H1 (cell line): ENCODE data around the gene GRSF1. TPM values are rescaled to one million over a fixed set of nuclear protein-coding genes. Genes with fewer than 3 reads are reported as not detected.

Experiments used
- CTCF ChIA-PET: fragments of 300-600 bp; sonication (Branson Sonifier 250); formaldehyde crosslinking; loops from one replicate; lab custom pipeline; 2021; ENCODE audit not compliant: partially characterized antibody; lab: Charles Lee
- POLR2A ChIA-PET: fragments of 300-600 bp; sonication (Branson Sonifier 250); formaldehyde crosslinking; loops from one replicate; lab custom pipeline; 2021; ENCODE audit warnings: inconsistent platforms; ENCODE audit not compliant: partially characterized antibody; lab: Charles Lee
- DNase-seq, 2 experiments: peaks; one replicate each; pipeline versions ENCODE4 v3.0.0 to v3.0.0-alpha.2; 2010 to 2022; ENCODE audit warnings: low spot score in 2 of 2, low read depth in 1 of 2, mixed read lengths in 1 of 2
- FAIRE-seq: peaks from 2 replicates; lab custom pipeline; 2011; peaks lifted over from hg19 to GRCh38; lab: Jason Lieb, UNC
- H2AFZ ChIP-seq: 2 replicates; pipeline ENCODE4 v1.8.1; 2012; ENCODE audit warnings: low read length, inconsistent platforms
- H2AK5ac ChIP-seq: 2 replicates; pipeline ENCODE4 v1.6.1; 2013; ENCODE audit warnings: low read depth, low read length
- H2BK120ac ChIP-seq: replicated peaks from 2 replicates; pipeline ENCODE3; 2013; ENCODE audit warnings: low read depth, low read length, inconsistent platforms
- H2BK12ac ChIP-seq: 2 replicates; pipeline ENCODE4 v1.6.1; 2013; ENCODE audit warnings: low read depth, low read length
- H2BK15ac ChIP-seq: 2 replicates; pipeline ENCODE4 v1.6.1; 2013; ENCODE audit warnings: low read length
- H2BK20ac ChIP-seq: 2 replicates; pipeline ENCODE4 v1.6.1; 2013; ENCODE audit warnings: low read length
- H2BK5ac ChIP-seq: 2 replicates; pipeline ENCODE4 v1.6.1; 2013; ENCODE audit warnings: low read depth, low read length
- H3K14ac ChIP-seq: 2 replicates; pipeline ENCODE4 v1.6.1; 2013; ENCODE audit warnings: inconsistent platforms; ENCODE audit not compliant: insufficient read length
- H3K18ac ChIP-seq: 2 replicates; pipeline ENCODE4 v1.6.1; 2013; ENCODE audit warnings: low read length; ENCODE audit errors: extremely low read depth
- H3K23ac ChIP-seq: 2 replicates; pipeline ENCODE4 v1.6.1; 2013; ENCODE audit warnings: inconsistent platforms; ENCODE audit not compliant: insufficient read length
- H3K23me2 ChIP-seq: 2 replicates; pipeline ENCODE4 v1.6.1; 2013; ENCODE audit warnings: low read depth, low read length
- H3K27ac ChIP-seq: 2 replicates; pipeline ENCODE4 v1.6.1; 2011; ENCODE audit warnings: low read depth, low read length, inconsistent platforms
- H3K27me3 ChIP-seq, 4 experiments: replicated peaks in 1 of 4; 1 replicate in 1 of 4; 2 replicates in 3 of 4; pipeline versions ENCODE4 v1.6.1 to v1.8.1; 2011 to 2013; ENCODE audit warnings: low read length in 3 of 4, mild to moderate bottlenecking in 3 of 4, inconsistent platforms in 2 of 4, mixed read lengths in 2 of 4, moderate library complexity in 1 of 4; ENCODE audit not compliant: control insufficient read depth in 3 of 4, insufficient read depth in 3 of 4; ENCODE audit errors: extremely low read depth in 1 of 4
- H3K36me3 ChIP-seq, 4 experiments: 2 replicates each; pipeline versions ENCODE4 v1.6.1 to v1.8.1; 2011 to 2013; ENCODE audit warnings: mild to moderate bottlenecking in 4 of 4, low read length in 3 of 4, moderate library complexity in 2 of 4, control low read depth in 1 of 4, inconsistent platforms in 1 of 4; ENCODE audit not compliant: insufficient read depth in 4 of 4, control insufficient read depth in 2 of 4
- H3K4ac ChIP-seq: replicated peaks from 2 replicates; pipeline ENCODE3; 2013; ENCODE audit warnings: low read length, low read depth, mixed read lengths, inconsistent platforms; ENCODE audit not compliant: insufficient read length
- H3K4me1 ChIP-seq, 4 experiments: replicated peaks in 1 of 4; 1 replicate in 1 of 4; 2 replicates in 3 of 4; pipeline versions ENCODE4 v1.6.1 to v1.8.1; 2011 to 2013; ENCODE audit warnings: low read length in 3 of 4, inconsistent platforms in 2 of 4, mixed read lengths in 1 of 4; ENCODE audit not compliant: insufficient read depth in 4 of 4, control insufficient read depth in 3 of 4
- H3K4me2 ChIP-seq, 2 experiments: 2 replicates each; pipeline versions ENCODE4 v1.6.1 to v1.8.1; 2011 to 2013; ENCODE audit warnings: low read depth in 2 of 2, low read length in 2 of 2, control low read depth in 1 of 2, inconsistent platforms in 1 of 2, mild to moderate bottlenecking in 1 of 2; ENCODE audit not compliant: insufficient read depth in 1 of 2
- H3K4me3 ChIP-seq, 4 experiments: fragments of 200-600, 300-600 bp in 1 of 4; sonication (generic), shearing (Covaris generic), sonication (Bioruptor Twin) in 1 of 4; 2 replicates each; pipeline versions ENCODE4 v1.5.1 to v1.8.1; 2011 to 2016; ENCODE audit warnings: low read length in 4 of 4, low read depth in 3 of 4, control low read depth in 2 of 4, inconsistent platforms in 2 of 4, mild to moderate bottlenecking in 2 of 4, mixed read lengths in 1 of 4, moderate library complexity in 1 of 4; ENCODE audit not compliant: insufficient read depth in 2 of 4; ENCODE audit errors: extremely low read depth in 1 of 4
- H3K56ac ChIP-seq: replicated peaks from 2 replicates; pipeline ENCODE3; 2013; ENCODE audit warnings: low read depth, mild to moderate bottlenecking, mixed read lengths, low read length, inconsistent platforms; ENCODE audit not compliant: insufficient read length
- H3K79me1 ChIP-seq: 2 replicates; pipeline ENCODE4 v1.6.1; 2013; ENCODE audit warnings: low read depth, low read length, control low read depth
- H3K79me2 ChIP-seq, 2 experiments: 2 replicates each; pipeline versions ENCODE4 v1.6.1 to v1.8.1; 2012 to 2013; ENCODE audit warnings: low read length in 2 of 2, mild to moderate bottlenecking in 2 of 2, inconsistent platforms in 1 of 2; ENCODE audit not compliant: insufficient read depth in 2 of 2, control insufficient read depth in 1 of 2
- H3K9ac ChIP-seq, 4 experiments: replicated peaks in 1 of 4; 1 replicate in 1 of 4; 2 replicates in 3 of 4; pipeline versions ENCODE4 v1.6.1 to v1.8.1; 2011 to 2013; ENCODE audit warnings: low read depth in 3 of 4, low read length in 3 of 4, control low read depth in 2 of 4, mild to moderate bottlenecking in 2 of 4, moderate library complexity in 2 of 4, inconsistent platforms in 1 of 4; ENCODE audit errors: extremely low read depth in 1 of 4
- H3K9me3 ChIP-seq, 2 experiments: 2 replicates each; pipeline versions ENCODE4 v1.6.1 to v1.8.1; 2012 to 2013; ENCODE audit warnings: mild to moderate bottlenecking in 2 of 2, moderate library complexity in 2 of 2, control low read depth in 1 of 2, inconsistent platforms in 1 of 2, low read depth in 1 of 2, low read length in 1 of 2, mixed read lengths in 1 of 2; ENCODE audit not compliant: insufficient read depth in 2 of 2
- H4K20me1 ChIP-seq, 2 experiments: replicated peaks in 1 of 2; 2 replicates each; pipeline versions ENCODE3 to v1.8.1; 2011 to 2013; ENCODE audit warnings: inconsistent platforms in 2 of 2, low read length in 2 of 2, mild to moderate bottlenecking in 1 of 2; ENCODE audit not compliant: insufficient read depth in 2 of 2, control insufficient read depth in 1 of 2
- H4K5ac ChIP-seq: 2 replicates; pipeline ENCODE4 v1.6.1; 2013; ENCODE audit warnings: low read length, low read depth, mixed read lengths, inconsistent platforms; ENCODE audit not compliant: insufficient read length
- H4K8ac ChIP-seq: 2 replicates; pipeline ENCODE4 v1.8.0; 2013; ENCODE audit warnings: mild to moderate bottlenecking, moderate library complexity, low read length, inconsistent platforms; ENCODE audit not compliant: insufficient read depth; ENCODE audit errors: extremely low read depth
- H4K91ac ChIP-seq: replicated peaks from 2 replicates; pipeline ENCODE3; 2013; ENCODE audit warnings: low read length, mixed read lengths, inconsistent platforms; ENCODE audit not compliant: insufficient read length
- CBX5 ChIP-seq: fragments of 300-800, 300-1000 bp; sonication (generic); IDR thresholded peaks from 2 replicates; pipeline ENCODE4 v1.7.1; 2016; ENCODE audit warnings: antibody characterized with exemption, low read length, low read depth
- CHD1 ChIP-seq: IDR thresholded peaks from 2 replicates; pipeline ENCODE4 v1.6.1; 2012; ENCODE audit warnings: low read depth, low read length, improper control_type of control experiment
- CHD2 ChIP-seq: IDR thresholded peaks from 2 replicates; pipeline ENCODE4 v1.6.1; 2012; ENCODE audit warnings: low read length, improper control_type of control experiment
- GTF2F1 ChIP-seq: IDR thresholded peaks from 2 replicates; pipeline ENCODE4 v1.6.1; 2012; ENCODE audit warnings: low read depth, low read length, improper control_type of control experiment, borderline replicate concordance
- KDM5A ChIP-seq: fragments of 200-600 bp; IDR thresholded peaks from 2 replicates; pipeline ENCODE4 v1.7.1; 2012; ENCODE audit warnings: mild to moderate bottlenecking, low read length, inconsistent platforms, mixed read lengths
- RXRA ChIP-seq: IDR thresholded peaks from 2 replicates; pipeline ENCODE4 v1.6.1; 2011; ENCODE audit warnings: low read depth, mild to moderate bottlenecking, low read length, moderate library complexity; ENCODE audit not compliant: insufficient read depth
- WGBS, 2 experiments: shearing (Covaris generic) in 1 of 2; methylation state at CpG; one replicate each; pipeline versions ENCODE4 v1.1.6 to v1.1.7; 2013 to 2015; ENCODE audit warnings: low lambda C conversion rate in 2 of 2, mixed read lengths in 2 of 2, inconsistent platforms in 1 of 2, low coverage in 1 of 2, missing lambda C conversion rate in 1 of 2; ENCODE audit not compliant: insufficient replicate concordance in 2 of 2, insufficient coverage in 1 of 2, insufficient read length in 1 of 2; ENCODE audit errors: extremely low coverage in 1 of 2, missing lambda C conversion rate in 1 of 2; 5-methylcytosine and 5-hydroxymethylcytosine counted together
- polyA plus RNA-seq, 7 experiments: library from polyadenylated mRNA; depleted of rRNA in 3 of 7; stranded (reverse) in 5 of 7; unstranded in 2 of 7; fragments of >200 nt in 5 of 7; fragments of 200-250 nt in 2 of 7; gene quantifications; 1 replicate in 5 of 7; 2 replicates in 1 of 7; 4 replicates in 1 of 7; pipeline versions ENCODE4 v1.2.1 to v1.2.3, GENCODE V29; 2011 to 2013; ENCODE audit warnings: missing spikeins in 2 of 7, mixed read lengths in 2 of 7
- total RNA-seq: library from RNA; stranded (reverse); fragmentation: NEBNext Ultra II Directional; extraction: Animal tissue kit (Norgen Biotek cat#: 25700); gene quantifications from 2 replicates; pipeline ENCODE4 v1.2.1, GENCODE V29; 2021

Gene GRSF1
- total and polyA plus RNA-seq, 2 of the 8 experiments (the other 6 are each of a cell fraction or from before 2014, with no cell fraction given), result 44.3 to 112 TPM

- Histone ChIP-seq H2BK120ac (no peak overlapping the region), H3K23ac (no peak overlapping the region), H3K14ac (no peak overlapping the region), H3K4ac (no peak overlapping the region), H3K79me2 (peaks cover 0 to 14% of the 10 kb centered on the region in 2 experiments; a peak in 2 of 4 replicates), H2BK5ac (no peak overlapping the region), H3K23me2 (no peaks in the 10 kb centered on the region), H3K4me2 (no peak overlapping the region), H3K9me3 (no peaks in the 10 kb centered on the region), H3K4me3 (no peak overlapping the region), H3K79me1 (no peaks in the 10 kb centered on the region), H2BK20ac (no peak overlapping the region), H3K27ac (no peak overlapping the region), H3K4me1 (no peaks in the 10 kb centered on the region), H2BK15ac (no peak overlapping the region), H3K9ac (no peak overlapping the region), H3K27me3 (no peaks in the 10 kb centered on the region), H3K56ac (no peak overlapping the region), H4K8ac (no peak overlapping the region), H3K18ac (no peak overlapping the region), H2AK5ac (no peak overlapping the region), H4K91ac (no peak overlapping the region), H4K5ac (no peak overlapping the region), H2AFZ (no peak overlapping the region), H4K20me1 (peaks cover 3 to 4% of the 10 kb centered on the region in 2 experiments), H2BK12ac (no peak overlapping the region), H3K36me3 (peaks cover 27 to 90% (median 60%) of the 10 kb centered on the region in 4 experiments)
- TF ChIP-seq CBX5, result no peak
- TF ChIP-seq KDM5A, result no peak
- TF ChIP-seq CHD1, result no peak
- TF ChIP-seq GTF2F1, result no peak
- no peak for TF ChIP-seq CHD2
- TF ChIP-seq RXRA, result no peak
- FAIRE-seq (no peak), DNase-seq (no peak)
- ChIA-PET CTCF (interaction anchor here (0.6 to 1.1 kb wide), 5 partner anchors 10 to 178 kb away, joined by 3 to 4 read pairs (median 3); no protein-coding TSS in a partner anchor), POLR2A (interaction anchor here (0.7 to 2.1 kb wide), 2 partner anchors 9 to 25 kb away, joined by 3 to 9 read pairs; no protein-coding TSS in a partner anchor)
- WGBS, 2 experiments, result 100% methylated on average over 1 of the region's 1 CpG; no CpG with 5 or more reads in 1 of the 2 experiments
Measured at GRCh38 chr4:70829492-70829891, 10.2 kb downstream of the GRSF1 start.
